SK-N-MC (cell line): ENCODE data around the gene FGFR4.

Experiments used
- DNase-seq: peaks from one replicate; pipeline ENCODE4 v3.0.0-alpha.2; 2011; ENCODE audit warnings: low read depth, low spot score
- H3K27ac ChIP-seq: fragments of 200-600 bp; sonication (generic); 2 replicates; pipeline ENCODE4 v1.5.1; 2016; ENCODE audit warnings: mixed run types
- H3K36me3 ChIP-seq: fragments of 200-600 bp; sonication (generic); 2 replicates; pipeline ENCODE4 v1.6.1; 2017; ENCODE audit warnings: antibody characterized with exemption, low read length, mixed read lengths; ENCODE audit not compliant: insufficient read depth
- H3K4me3 ChIP-seq: fragments of 200-600 bp; sonication (generic); 2 replicates; pipeline ENCODE4 v1.5.1; 2016
- H3K9ac ChIP-seq: fragments of 200-600 bp; sonication (generic); 2 replicates; pipeline ENCODE4 v1.8.0; 2017; ENCODE audit warnings: mixed run types, mixed read lengths; ENCODE audit not compliant: insufficient read length
- H3K9me3 ChIP-seq: fragments of 200-600 bp; sonication (generic); 2 replicates; pipeline ENCODE4 v1.6.1; 2017; ENCODE audit warnings: low read depth, mild to moderate bottlenecking, antibody characterized with exemption, low read length, moderate library complexity, mixed read lengths
- EZH2 ChIP-seq: fragments of 200-600 bp; sonication (generic); IDR thresholded peaks from one replicate; pipeline ENCODE4 v1.6.1; 2017; ENCODE audit warnings: antibody characterized with exemption
- FOXP2 ChIP-seq: optimal IDR thresholded peaks from 2 replicates; pipeline ENCODE3; 2011; ENCODE audit warnings: mild to moderate bottlenecking, moderate library complexity; ENCODE audit not compliant: insufficient read depth; ENCODE audit errors: extremely low read length, control extremely low read depth
- POLR2AphosphoS5 ChIP-seq: IDR thresholded peaks from 2 replicates; pipeline ENCODE4 v1.6.1; 2012; ENCODE audit warnings: mild to moderate bottlenecking, low read depth, low read length, borderline replicate concordance

FGFR4 gene

DNA sequence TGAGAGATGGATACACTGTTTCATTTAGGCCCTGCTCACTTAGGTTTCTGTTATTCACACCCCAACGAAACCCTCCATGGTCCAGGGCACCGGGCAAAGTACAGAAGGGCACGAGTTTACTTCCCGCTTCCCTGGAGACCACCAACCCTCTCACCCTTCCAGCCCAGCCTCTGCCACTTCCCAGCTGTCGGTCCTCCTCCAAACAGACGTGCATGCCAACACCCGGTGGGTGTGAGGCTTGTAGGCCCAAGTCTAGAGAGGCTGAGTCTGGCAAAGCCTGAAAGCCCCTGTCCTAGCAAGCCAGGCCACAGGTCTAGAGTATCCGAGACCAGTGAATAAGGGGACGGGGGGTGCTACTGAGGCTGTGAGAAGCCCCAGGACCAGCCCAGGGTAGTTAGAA, 7.1 kb upstream of the FGFR4 start:
- no peak for DNase-seq
- Histone ChIP-seq H3K9me3 (no peaks in the 10 kb centered on the region), H3K36me3 (no peaks in the 10 kb centered on the region), H3K27ac (no peak overlapping the region), H3K9ac (no peak overlapping the region), H3K4me3 (no peak overlapping the region)
- TF ChIP-seq POLR2AphosphoS5 (no peak), FOXP2 (no peak), EZH2 (no peak)

DNA sequence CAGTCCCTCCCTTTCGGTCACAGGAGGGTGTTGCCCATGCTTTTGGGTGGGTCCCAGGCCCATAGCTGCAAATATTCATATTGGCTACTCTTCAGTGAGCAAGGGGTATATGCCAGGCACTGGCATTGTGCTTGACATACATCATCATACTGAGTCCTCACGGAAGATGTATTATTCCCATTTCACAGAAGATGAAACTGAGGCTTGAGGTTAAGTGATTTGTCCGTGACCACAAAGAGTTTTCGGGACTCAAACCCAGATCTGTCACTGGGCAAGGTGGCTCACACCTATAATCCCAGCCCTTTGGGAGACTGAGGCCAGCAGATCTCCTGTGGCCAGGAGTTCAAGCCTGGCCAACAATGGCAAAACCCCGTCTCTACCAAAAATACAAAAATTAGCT, 6.5 kb upstream of the FGFR4 start:
- Histone ChIP-seq H3K27ac (no peak overlapping the region), H3K4me3 (no peak overlapping the region), H3K36me3 (no peaks in the 10 kb centered on the region), H3K9me3 (no peaks in the 10 kb centered on the region), H3K9ac (no peak overlapping the region)
- no peak for TF ChIP-seq POLR2AphosphoS5
- no peak for TF ChIP-seq FOXP2
- no peak for TF ChIP-seq EZH2
- DNase-seq: no peak

DNA sequence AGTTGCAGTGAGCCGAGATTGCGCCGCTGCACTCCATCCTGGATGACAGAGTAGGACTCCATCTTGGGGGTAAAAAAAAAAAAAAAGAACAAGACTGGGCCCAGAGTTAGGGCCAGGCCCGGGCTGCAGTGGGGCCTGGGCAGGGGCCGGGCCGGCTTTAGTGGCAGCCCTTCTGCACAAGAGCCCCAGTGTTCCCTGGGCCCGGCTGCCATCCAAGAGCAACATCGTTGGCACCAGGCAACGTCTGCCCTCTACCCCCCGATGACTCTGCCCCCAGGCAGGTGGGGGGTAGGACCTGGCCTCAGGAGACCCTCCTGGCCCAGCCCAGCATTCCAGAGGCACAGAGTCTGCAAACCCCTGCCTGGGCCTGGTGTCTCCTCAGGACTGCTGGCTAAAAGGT, 4.9 kb upstream of the FGFR4 start:
- DNase-seq: no peak
- Histone ChIP-seq H3K9me3 (no peaks in the 10 kb centered on the region), H3K36me3 (no peaks in the 10 kb centered on the region), H3K27ac (no peak overlapping the region), H3K4me3 (no peak overlapping the region), H3K9ac (no peak overlapping the region)
- TF ChIP-seq FOXP2 (no peak), EZH2 (no peak), POLR2AphosphoS5 (no peak)

DNA sequence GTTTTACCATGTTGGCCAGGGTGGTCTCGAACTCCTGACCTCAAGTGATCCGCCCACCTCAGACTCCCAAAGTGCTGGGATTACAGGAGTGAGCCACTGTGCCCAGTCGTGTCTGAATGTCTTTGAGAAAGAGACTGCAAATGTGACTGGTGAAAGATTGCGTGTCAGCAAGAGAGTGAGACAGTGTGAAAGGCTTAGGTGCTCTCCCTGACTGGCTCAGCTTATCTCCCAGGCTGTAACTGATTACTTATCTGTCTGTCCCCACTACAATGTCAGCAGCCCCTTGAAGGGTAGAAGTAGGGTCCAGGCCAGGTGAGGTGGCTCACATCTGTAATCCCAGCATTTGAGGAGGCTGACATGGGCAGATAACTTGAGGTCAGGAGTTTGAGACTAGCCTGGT, 3.4 kb upstream of the FGFR4 start:
- no peaks in the 10 kb centered on the region for H3K36me3 ChIP-seq
- H3K4me3 ChIP-seq: no peak overlapping the region
- no peaks in the 10 kb centered on the region for H3K9me3 ChIP-seq
- H3K27ac ChIP-seq: no peak overlapping the region
- no peak overlapping the region for H3K9ac ChIP-seq
- TF ChIP-seq EZH2 (no peak), POLR2AphosphoS5 (no peak), FOXP2 (no peak)
- DNase-seq: no peak

DNA sequence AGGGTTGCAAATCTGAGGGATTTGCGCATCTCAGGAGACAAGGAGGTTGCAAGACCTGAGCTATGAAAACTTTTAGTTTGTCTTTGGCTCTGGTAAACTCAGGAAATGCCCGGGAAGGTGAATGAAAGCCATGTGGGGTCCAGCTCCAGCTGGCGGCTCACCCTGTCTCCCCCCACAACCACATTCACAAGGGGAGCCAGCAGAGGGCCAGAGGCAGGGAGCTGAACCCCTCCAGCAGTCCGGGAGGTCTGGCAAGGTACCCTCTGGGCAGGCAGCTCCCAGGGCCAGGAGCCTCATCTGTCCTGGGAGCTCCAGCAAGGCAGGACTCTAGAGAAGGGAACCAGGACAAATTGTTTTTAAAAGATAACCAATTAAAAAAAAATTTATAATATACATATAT, 2.5 kb upstream of the FGFR4 start:
- no peak overlapping the region for H3K9ac ChIP-seq
- H3K4me3 ChIP-seq: no peak overlapping the region
- no peaks in the 10 kb centered on the region for H3K36me3 ChIP-seq
- TF ChIP-seq FOXP2 (no peak), POLR2AphosphoS5 (no peak), EZH2 (no peak)
- no peaks in the 10 kb centered on the region for H3K9me3 ChIP-seq
- no peak overlapping the region for H3K27ac ChIP-seq
- DNase-seq: no peak

DNA sequence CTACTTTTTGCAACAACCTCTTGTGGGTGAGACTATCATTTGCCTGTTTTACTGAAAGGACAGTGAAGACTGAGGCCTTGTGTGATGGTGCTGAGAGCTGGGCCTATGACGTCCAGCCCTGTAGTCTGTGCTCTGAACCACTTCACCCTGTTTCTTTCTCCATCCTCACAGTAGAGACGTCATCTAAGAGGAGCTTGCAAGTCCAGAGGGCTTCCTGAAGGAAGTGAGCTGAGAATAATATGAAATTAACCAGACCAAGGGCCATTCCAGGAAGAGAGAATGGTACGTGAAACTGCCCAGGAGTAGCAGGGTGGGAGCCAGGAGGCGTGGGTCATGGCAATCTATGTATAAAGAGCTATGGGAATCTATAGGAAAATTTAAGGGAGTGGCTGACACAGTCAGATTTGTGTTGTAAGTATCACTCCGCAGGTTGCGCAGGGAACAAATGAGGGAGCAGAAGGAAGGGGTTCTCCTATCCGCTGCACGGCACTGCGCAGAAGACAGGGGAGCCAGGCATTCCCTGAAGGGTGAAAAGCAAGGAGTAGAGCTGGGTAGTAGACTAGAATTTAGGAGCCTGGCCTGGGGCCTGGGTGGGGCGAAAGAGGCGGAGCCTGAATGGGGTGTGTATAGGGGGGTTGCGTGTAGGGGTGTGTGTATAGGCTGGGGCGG, 596 bp upstream of the FGFR4 start:
- peak; percentile 44 for DNase-seq
- peak overlapping the region; percentile 7 for H3K9ac ChIP-seq
- H3K9me3 ChIP-seq: no peaks in the 10 kb centered on the region
- H3K4me3 ChIP-seq: peak overlapping the region; percentile 54
- TF ChIP-seq POLR2AphosphoS5: no peak
- no peak for TF ChIP-seq EZH2
- no peak for TF ChIP-seq FOXP2
- H3K36me3 ChIP-seq: no peaks in the 10 kb centered on the region
- 0 out of 2 replicates have a peak overlapping the region, but pooled peaks have one; percentile 26 for H3K27ac ChIP-seq

DNA sequence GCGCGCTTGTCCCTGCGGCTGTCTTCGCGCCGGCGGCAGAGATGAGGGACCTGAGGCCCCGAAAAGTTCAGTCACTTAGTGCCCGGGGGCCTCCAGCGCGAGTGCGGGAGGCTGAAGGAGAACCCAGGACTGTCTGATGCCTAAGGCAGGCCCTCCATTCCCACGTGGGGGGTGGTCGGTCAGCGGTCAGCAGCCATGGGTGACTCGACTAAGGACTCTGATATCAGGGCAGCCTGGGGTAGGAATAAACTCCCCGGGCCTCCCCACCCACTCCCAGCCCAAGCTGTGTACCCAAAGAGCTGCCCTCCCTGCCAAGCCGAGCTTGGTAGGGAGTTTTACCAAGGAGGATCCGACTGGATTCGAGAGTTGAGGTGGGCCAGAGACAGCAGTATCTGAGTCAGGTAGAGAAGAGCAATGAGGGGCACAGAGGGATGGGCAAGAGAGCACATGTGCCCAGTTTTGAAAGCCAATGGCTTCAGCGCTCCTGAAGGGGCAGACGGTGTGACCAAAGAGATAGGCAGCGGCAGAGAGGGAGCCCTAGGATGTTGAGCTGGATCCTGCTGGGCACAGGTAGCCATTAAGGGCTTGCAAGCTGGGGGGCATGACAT, 787 bp downstream of the FGFR4 start:
- Histone ChIP-seq H3K36me3 (no peaks in the 10 kb centered on the region), H3K9ac (peak overlapping the region; percentile 73), H3K9me3 (no peaks in the 10 kb centered on the region), H3K27ac (no peak overlapping the region), H3K4me3 (peak overlapping the region; percentile 89)
- TF ChIP-seq FOXP2: no peak
- no peak for TF ChIP-seq POLR2AphosphoS5
- TF ChIP-seq EZH2: no peak
- DNase-seq: no peak

DNA sequence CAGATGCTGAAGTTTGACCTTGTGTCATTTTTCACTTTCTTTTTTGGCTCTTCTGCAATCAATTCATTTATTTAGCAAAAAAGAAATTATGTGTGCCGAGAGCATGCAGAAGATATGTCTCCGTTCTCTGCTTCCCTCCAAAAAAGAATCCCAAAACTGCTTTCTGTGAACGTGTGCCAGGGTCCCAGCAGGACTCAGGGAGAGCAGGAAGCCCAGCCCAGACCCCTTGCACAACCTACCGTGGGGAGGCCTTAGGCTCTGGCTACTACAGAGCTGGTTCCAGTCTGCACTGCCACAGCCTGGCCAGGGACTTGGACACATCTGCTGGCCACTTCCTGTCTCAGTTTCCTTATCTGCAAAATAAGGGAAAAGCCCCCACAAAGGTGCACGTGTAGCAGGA, 2.4 kb downstream of the FGFR4 start:
- Histone ChIP-seq H3K4me3 (no peak overlapping the region), H3K9ac (peak overlapping the region; percentile 26), H3K36me3 (no peaks in the 10 kb centered on the region), H3K9me3 (no peaks in the 10 kb centered on the region), H3K27ac (0 out of 2 replicates have a peak overlapping the region, but pooled peaks have one; percentile 42)
- TF ChIP-seq FOXP2 (no peak), POLR2AphosphoS5 (no peak), EZH2 (no peak)
- no peak for DNase-seq
